OCI-LY1 (cell line): Measurements from ENCODE around the gene DPAGT1.

Experiments used
- EZH2 ChIP-seq: fragments of 200-600 bp; sonication (generic), shearing (Covaris generic); IDR thresholded peaks from 2 replicates; pipeline ENCODE4 v1.8.0; 2017; ENCODE audit warnings: borderline replicate concordance, mixed run types, mild to moderate bottlenecking, antibody characterized with exemption, low read length, moderate library complexity, mixed read lengths
- TF ChIP-seq, protein P1 (sequence below): fragments of 200-600 bp; sonication (generic), shearing (Covaris generic); IDR thresholded peaks from 2 replicates; pipeline ENCODE4 v1.5.1; 2017; ENCODE audit warnings: mild to moderate bottlenecking, antibody characterized with exemption, low read length, moderate library complexity, mixed read lengths

DNA sequence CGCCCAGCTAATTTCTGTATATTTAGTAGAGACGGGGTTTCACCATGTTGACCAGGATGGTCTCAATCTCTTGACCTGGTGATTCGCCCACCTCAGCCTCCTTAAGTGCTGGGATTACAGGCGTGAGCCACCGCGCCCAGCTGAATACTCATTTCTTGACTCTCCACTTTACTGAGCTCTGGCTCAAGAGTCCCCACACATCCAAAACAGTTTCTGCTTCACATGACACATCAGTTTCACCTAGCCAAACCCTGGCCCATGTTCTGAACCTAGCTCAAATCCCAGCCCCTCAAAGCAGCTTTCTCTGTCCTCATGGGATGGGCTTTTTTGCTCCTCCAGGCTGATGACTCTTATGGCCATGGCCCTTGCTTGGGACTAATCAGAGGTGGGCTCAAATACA lies 54.4 kb downstream of the DPAGT1 start:
- TF ChIP-seq, protein P1, sequence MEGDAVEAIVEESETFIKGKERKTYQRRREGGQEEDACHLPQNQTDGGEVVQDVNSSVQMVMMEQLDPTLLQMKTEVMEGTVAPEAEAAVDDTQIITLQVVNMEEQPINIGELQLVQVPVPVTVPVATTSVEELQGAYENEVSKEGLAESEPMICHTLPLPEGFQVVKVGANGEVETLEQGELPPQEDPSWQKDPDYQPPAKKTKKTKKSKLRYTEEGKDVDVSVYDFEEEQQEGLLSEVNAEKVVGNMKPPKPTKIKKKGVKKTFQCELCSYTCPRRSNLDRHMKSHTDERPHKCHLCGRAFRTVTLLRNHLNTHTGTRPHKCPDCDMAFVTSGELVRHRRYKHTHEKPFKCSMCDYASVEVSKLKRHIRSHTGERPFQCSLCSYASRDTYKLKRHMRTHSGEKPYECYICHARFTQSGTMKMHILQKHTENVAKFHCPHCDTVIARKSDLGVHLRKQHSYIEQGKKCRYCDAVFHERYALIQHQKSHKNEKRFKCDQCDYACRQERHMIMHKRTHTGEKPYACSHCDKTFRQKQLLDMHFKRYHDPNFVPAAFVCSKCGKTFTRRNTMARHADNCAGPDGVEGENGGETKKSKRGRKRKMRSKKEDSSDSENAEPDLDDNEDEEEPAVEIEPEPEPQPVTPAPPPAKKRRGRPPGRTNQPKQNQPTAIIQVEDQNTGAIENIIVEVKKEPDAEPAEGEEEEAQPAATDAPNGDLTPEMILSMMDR = no peak
- TF ChIP-seq EZH2 = no peak
